ENCODE data around the gene ANKRD11. TPM values are rescaled to one million over a fixed set of nuclear protein-coding genes. Genes with fewer than 3 reads are reported as not detected.

Gene ANKRD11
- total RNA-seq, 1 donor from 2014 or later, result 164 TPM

- Mint-ChIP-seq H3K9me3 (no peaks in the 10 kb centered on the region), H3K4me3 (no peak overlapping the region), H3K4me1 (peaks cover 41% of the 10 kb centered on the region), H3K36me3 (ENCODE audit: low read depth) (no peaks in the 10 kb centered on the region), H3K27ac (ENCODE audit: unreplicated experiment) (peak overlapping the region; percentile 73), H3K27me3 (ENCODE audit: low read depth) (no peaks in the 10 kb centered on the region)
- DNase-seq (ENCODE audit: low read depth, low spot score), result peak; percentile 27
- no peak for TF ChIP-seq CTCF (conservative IDR thresholded peaks at IDR 0.05)
Measured at GRCh38 chr16:89357055-89357816, 133.1 kb downstream of the ANKRD11 start.

DNA sequence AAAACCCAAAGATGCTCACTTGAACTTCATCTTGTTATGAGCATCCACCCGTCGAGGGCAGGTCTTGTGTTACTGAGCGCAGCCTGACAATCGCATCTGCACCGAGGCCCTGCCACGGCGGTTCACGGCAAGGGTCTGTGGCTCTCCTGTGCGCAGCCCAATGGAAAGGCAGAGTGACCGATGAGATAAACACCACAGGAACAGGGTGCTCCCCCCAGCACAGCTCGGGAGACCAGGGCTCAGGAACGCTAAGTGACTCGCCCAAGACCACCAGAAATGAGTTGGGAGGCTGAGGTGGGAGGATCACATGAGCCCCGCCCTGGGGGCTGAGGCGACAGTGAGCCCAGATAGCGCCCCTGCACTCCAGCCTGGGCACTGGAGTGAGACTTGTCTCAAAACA is 134.7 kb downstream of the ANKRD11 start:
- Mint-ChIP-seq H3K4me1 (peaks cover 40% of the 10 kb centered on the region), H3K27ac (ENCODE audit: unreplicated experiment) (peak overlapping the region; percentile 76), H3K36me3 (ENCODE audit: low read depth) (peaks cover 2% of the 10 kb centered on the region), H3K4me3 (no peak overlapping the region), H3K9me3 (no peaks in the 10 kb centered on the region), H3K27me3 (ENCODE audit: low read depth) (no peaks in the 10 kb centered on the region)
- TF ChIP-seq CTCF (conservative IDR thresholded peaks at IDR 0.05), result no peak
- DNase-seq (ENCODE audit: low read depth, low spot score), result no peak

DNA sequence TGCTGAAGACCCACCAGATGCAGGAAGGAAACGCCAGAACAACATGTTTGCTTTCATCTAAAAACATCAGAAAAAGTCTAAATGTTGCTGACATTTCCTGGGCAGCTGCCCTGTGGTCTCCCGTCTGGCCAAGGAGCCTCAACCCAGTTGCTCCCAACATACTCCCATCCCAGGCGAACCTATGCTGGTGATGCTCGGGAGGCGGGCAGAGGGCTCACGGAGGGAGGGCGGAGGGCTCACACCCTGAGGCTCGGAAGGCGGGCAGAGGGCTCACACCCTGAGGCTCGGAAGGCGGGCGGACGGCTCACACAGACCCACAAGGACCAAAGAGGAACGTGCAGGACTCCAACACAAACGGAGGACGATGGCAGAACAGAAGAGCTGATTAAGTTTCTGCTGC is 135.4 kb downstream of the ANKRD11 start:
- peaks cover 3% of the 10 kb centered on the region for H3K36me3 Mint-ChIP-seq (ENCODE audit: low read depth)
- no peak overlapping the region for H3K27ac Mint-ChIP-seq (ENCODE audit: unreplicated experiment)
- no peak for DNase-seq (ENCODE audit: low read depth, low spot score)
- H3K27me3 Mint-ChIP-seq (ENCODE audit: low read depth), result no peaks in the 10 kb centered on the region
- H3K4me1 Mint-ChIP-seq, result peaks cover 44% of the 10 kb centered on the region
- no peaks in the 10 kb centered on the region for H3K9me3 Mint-ChIP-seq
- H3K4me3 Mint-ChIP-seq, result no peak overlapping the region
- no peak for TF ChIP-seq CTCF (conservative IDR thresholded peaks at IDR 0.05)

DNA sequence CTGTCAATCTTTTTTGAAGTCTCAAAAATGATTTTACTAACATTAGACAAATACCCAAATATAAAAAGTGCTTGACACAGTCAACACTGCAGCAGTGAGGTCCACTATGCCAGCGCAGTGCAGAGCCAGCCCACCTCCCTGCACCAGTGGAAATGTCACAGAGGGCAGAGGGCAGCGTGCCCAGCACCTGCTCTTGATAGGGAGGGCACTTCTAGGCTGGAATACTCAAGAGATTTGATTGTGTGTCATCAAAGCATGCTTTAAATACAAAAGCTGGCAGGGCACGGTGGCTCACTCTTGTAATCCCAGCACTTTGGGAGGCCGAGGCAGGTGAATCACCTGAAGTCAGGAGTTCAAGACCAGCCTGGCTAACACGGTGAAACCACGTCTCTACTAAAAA is 136.0 kb downstream of the ANKRD11 start:
- peaks cover 43% of the 10 kb centered on the region for H3K4me1 Mint-ChIP-seq
- no peak for TF ChIP-seq CTCF (conservative IDR thresholded peaks at IDR 0.05)
- H3K4me3 Mint-ChIP-seq, result no peak overlapping the region
- no peaks in the 10 kb centered on the region for H3K27me3 Mint-ChIP-seq (ENCODE audit: low read depth)
- no peaks in the 10 kb centered on the region for H3K9me3 Mint-ChIP-seq
- H3K27ac Mint-ChIP-seq (ENCODE audit: unreplicated experiment), result no peak overlapping the region
- DNase-seq (ENCODE audit: low read depth, low spot score), result no peak
- peaks cover 3% of the 10 kb centered on the region for H3K36me3 Mint-ChIP-seq (ENCODE audit: low read depth)

- Mint-ChIP-seq H3K4me1 (peaks cover 37% of the 10 kb centered on the region), H3K27me3 (ENCODE audit: low read depth) (no peaks in the 10 kb centered on the region), H3K9me3 (no peaks in the 10 kb centered on the region), H3K36me3 (ENCODE audit: low read depth) (peaks cover 3% of the 10 kb centered on the region), H3K27ac (ENCODE audit: unreplicated experiment) (peak overlapping the region; percentile 69), H3K4me3 (no peak overlapping the region)
- DNase-seq (ENCODE audit: low read depth, low spot score), result no peak
- TF ChIP-seq CTCF (conservative IDR thresholded peaks at IDR 0.05), result no peak
Measured at GRCh38 chr16:89352091-89352681, 138.2 kb downstream of the ANKRD11 start.
